ENCODE data around the gene TSHZ1. TPM values are rescaled to one million over a fixed set of nuclear protein-coding genes. Genes with fewer than 3 reads are reported as not detected.

Gene TSHZ1
- total RNA-seq, 2 experiments from 2014 or later = 13.8 to 14.3 TPM

DNA sequence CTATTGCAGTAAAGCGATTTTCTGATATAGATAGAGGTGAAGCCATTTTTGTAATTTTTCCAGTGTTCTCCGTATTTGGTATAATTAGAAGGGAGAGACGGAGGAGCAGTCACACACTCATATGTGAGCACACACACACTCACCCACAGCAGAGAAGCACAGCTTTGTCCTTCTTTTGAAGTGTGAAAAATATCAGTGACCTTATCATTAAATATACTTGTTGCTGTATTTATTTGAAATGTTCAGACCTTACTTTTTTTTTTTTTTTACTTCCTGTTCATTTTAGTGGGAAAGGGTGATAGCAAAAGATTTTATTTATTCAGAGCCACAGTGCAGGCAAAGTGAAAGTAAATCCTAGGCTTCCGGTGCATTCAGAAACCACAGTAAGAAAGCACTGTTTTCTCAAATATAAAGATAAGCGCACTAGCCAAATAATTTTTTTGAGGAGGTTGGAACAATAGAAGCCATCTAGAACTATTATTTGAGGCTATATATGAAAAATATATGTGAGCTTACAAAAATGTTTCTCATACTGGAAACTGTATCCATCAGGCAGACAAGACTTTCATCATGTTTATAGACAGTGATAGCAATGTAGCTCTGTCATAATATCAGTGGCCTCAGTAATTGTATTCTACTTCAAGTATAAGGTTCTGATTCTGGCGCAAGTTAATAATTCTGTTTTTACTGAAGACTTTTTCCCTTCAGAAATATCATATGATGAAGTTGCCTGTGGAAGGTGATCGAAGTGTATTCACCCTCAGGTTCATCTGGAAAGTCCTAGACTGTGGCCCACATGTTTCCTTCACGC lies 37.2 kb downstream of the TSHZ1 start:
- peaks cover 60% of the 10 kb centered on the region for H3K4me1 Mint-ChIP-seq (ENCODE audit: low read depth)
- peak overlapping the region; percentile 93 for H3K27ac Mint-ChIP-seq
- H3K36me3 Mint-ChIP-seq (ENCODE audit: low read depth) = peaks cover 2% of the 10 kb centered on the region
- intact Hi-C loops (cut with micrococcal nuclease) = loop anchor here (1.0 to 10.0 kb wide), 6 partner anchors 13 to 1245 kb away; partner anchors contain the start of gene CNDP2
- DNase-seq = peak; percentile 36
- H3K9me3 Mint-ChIP-seq = no peaks in the 10 kb centered on the region
- H3K27me3 Mint-ChIP-seq (ENCODE audit: low read depth) = no peaks in the 10 kb centered on the region
- H3K4me3 Mint-ChIP-seq = peak overlapping the region; percentile 77
- CTCF ChIA-PET = interaction anchor here (0.7 kb wide), 1 partner anchor 301 kb away, joined by 4 read pairs; no protein-coding TSS in a partner anchor

DNA sequence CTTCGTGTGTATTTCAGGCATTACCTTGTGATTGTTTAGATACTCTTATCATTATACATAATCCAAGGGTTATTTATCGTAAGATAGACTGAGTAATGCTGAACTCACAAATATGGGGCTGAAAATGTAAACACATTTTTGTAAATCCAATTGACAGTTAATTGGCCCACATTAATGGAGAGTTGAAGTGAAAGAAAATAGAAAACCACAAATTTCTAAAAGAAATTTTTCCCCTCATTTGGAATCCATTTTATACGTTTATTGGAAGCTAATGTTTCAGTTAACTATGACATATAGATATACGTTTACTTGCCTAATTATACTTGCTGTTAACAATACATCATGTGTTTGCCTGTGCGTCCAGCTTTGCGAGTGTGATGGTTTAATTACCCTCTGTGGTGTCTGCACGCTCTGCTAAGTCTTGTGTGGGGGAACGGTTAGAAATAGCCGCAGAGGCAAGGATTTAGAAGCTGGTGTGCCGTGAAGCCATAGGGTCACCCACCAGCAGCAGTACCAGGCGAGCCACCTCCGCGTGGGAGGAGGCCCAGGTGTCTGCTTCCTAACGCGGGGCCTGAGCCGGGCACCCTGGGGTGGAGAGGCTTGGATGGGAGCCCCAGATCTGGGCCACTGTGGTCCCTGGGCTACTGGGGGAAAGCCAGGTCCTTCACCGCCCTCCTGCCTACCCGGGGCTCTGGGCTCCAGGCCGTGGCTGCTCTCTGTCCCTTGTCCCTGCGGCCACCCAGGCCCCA lies 38.0 kb downstream of the TSHZ1 start:
- Mint-ChIP-seq H3K9me3 (no peaks in the 10 kb centered on the region), H3K27ac (peak overlapping the region; percentile 93), H3K4me3 (peak overlapping the region; percentile 77), H3K36me3 (ENCODE audit: low read depth) (peaks cover 2% of the 10 kb centered on the region), H3K4me1 (ENCODE audit: low read depth) (peaks cover 64% of the 10 kb centered on the region), H3K27me3 (ENCODE audit: low read depth) (no peaks in the 10 kb centered on the region)
- no peak for DNase-seq
- intact Hi-C loops (cut with micrococcal nuclease) = loop anchor here (5.0 to 10.0 kb wide), 2 partner anchors 229 to 754 kb away; partner anchors contain the start of gene CNDP2
- CTCF ChIA-PET = no interaction called here

DNA sequence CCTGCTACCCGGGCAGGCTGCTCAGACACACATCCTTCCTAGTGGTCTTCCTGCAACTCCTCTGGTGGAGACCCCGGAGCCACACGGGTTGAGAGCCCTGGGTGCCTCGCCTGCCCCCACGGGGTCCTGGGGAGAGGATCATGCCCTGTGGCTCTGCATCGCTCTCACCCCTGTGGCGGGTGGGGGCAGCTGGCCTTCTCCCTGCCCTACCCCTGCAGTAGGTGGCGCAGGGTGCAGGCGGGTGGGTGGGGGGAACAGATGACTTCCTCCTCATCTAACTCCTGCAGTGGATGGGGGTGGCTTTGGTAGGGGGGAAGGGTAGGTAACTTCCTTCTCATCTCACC lies 38.5 kb downstream of the TSHZ1 start:
- H3K4me3 Mint-ChIP-seq = no peak overlapping the region
- CTCF ChIA-PET = no interaction called here
- no peak for DNase-seq
- no peaks in the 10 kb centered on the region for H3K9me3 Mint-ChIP-seq
- peaks cover 68% of the 10 kb centered on the region for H3K4me1 Mint-ChIP-seq (ENCODE audit: low read depth)
- peak overlapping the region; percentile 93 for H3K27ac Mint-ChIP-seq
- no peaks in the 10 kb centered on the region for H3K27me3 Mint-ChIP-seq (ENCODE audit: low read depth)
- H3K36me3 Mint-ChIP-seq (ENCODE audit: low read depth) = peaks cover 2% of the 10 kb centered on the region
- intact Hi-C loops (cut with micrococcal nuclease) = loop anchor here (5.0 to 10.0 kb wide), 2 partner anchors 228 to 754 kb away; partner anchors contain the start of gene CNDP2

DNA sequence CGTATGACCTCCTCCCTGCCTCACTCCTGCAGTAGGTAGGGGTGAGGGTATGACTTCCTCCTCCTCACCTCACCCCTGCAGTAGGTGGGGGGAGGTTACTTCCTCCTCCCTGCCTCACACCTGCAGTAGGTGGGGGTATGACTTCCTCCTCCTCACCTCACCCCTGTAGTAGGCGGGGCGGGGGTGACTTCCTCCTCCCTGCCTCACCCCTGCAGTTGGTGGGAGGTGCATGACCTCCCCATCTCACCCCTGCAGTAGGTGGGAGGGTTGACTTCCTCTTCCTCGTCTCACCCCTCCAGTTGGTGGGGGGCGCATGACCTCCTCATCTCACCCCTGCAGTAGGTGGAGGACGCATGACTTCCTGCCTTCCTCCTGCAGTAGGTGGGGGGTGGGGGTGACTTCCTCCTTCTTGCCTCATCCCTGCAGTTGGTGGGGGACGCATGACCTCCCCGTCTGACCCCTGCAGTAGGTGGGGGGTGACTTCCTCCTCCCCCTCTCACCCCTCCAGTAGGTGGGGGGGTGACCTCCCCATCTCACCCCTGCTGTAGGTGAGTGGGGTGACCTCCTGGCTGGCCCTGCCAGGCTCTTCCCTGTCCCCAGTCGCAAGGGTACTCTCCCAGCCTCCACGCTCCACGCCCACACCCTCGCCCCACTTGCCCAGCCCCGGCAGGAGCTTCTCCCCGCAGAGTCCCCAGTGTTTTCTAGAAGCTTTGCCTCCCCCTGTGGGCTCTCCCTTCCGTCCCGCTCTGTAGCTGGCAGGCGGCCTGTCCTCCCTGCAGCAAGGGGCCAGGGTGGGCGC lies 39.3 kb downstream of the TSHZ1 start:
- intact Hi-C loops (cut with micrococcal nuclease) = loop anchor here (5.0 to 10.0 kb wide), 2 partner anchors 227 to 755 kb away; partner anchors contain the start of gene CNDP2
- peak; percentile 46 for DNase-seq
- H3K4me3 Mint-ChIP-seq = no peak overlapping the region

GRCh38 chr18:75250471-75250821 lies 39.8 kb downstream of the TSHZ1 start:
- peaks cover 2% of the 10 kb centered on the region for H3K36me3 Mint-ChIP-seq (ENCODE audit: low read depth)
- intact Hi-C loops (cut with micrococcal nuclease) = no loop called here
- peaks cover 65% of the 10 kb centered on the region for H3K4me1 Mint-ChIP-seq (ENCODE audit: low read depth)
- H3K27ac Mint-ChIP-seq = no peak overlapping the region
- no peaks in the 10 kb centered on the region for H3K27me3 Mint-ChIP-seq (ENCODE audit: low read depth)
- no peak overlapping the region for H3K4me3 Mint-ChIP-seq
- CTCF ChIA-PET = no interaction called here
- DNase-seq = no peak
- no peaks in the 10 kb centered on the region for H3K9me3 Mint-ChIP-seq

More for the DNA sequence above, 39.3 kb downstream of the TSHZ1 start:
- Mint-ChIP-seq H3K9me3 (no peaks in the 10 kb centered on the region), H3K36me3 (ENCODE audit: low read depth) (peaks cover 2% of the 10 kb centered on the region), H3K4me1 (ENCODE audit: low read depth) (peaks cover 64% of the 10 kb centered on the region), H3K27ac (peak overlapping the region; percentile 63), H3K27me3 (ENCODE audit: low read depth) (no peaks in the 10 kb centered on the region)
- CTCF ChIA-PET = no interaction called here

DNA sequence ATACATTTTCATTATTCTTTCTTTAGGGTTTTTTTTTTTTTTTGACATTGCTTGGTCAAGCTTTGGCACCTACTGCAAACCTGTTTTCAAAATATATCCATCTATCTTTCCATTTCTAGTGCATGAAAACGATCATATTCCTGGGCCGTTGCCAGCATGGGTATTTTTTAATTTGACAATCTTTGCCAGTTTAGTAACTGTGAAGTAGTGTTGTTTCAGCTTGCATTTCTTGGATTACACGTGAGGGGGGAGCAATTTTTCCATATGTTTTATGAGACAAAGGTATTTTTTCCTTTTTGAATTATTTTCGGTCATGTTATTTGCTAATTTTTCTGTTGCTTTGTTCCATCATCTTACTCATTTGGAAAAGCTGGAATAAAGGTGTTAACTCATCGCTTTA lies 40.9 kb downstream of the TSHZ1 start:
- no peak overlapping the region for H3K4me3 Mint-ChIP-seq
- CTCF ChIA-PET = no interaction called here
- peaks cover 2% of the 10 kb centered on the region for H3K36me3 Mint-ChIP-seq (ENCODE audit: low read depth)
- no peaks in the 10 kb centered on the region for H3K27me3 Mint-ChIP-seq (ENCODE audit: low read depth)
- DNase-seq = no peak
- H3K27ac Mint-ChIP-seq = no peak overlapping the region
- intact Hi-C loops (cut with micrococcal nuclease) = no loop called here
- H3K9me3 Mint-ChIP-seq = no peaks in the 10 kb centered on the region
- peaks cover 60% of the 10 kb centered on the region for H3K4me1 Mint-ChIP-seq (ENCODE audit: low read depth)

DNA sequence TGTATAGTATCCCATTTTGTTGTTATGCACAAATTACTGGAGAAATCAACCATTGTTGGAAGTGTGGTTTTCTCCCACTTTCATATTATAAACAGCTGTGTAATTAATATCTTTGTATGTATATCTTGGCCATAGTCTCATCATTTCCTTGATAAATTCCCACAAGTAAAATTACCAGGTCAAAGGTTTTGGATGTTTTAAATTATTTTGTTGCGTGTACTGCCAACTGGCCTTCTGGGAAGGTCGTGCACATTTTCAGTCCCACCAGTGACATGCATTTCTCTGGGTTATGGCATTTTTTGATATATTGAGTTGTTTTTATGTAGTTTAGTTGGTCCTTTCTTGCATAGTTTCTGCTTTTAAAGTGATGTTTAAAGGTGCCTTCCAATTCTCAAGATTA lies 41.5 kb downstream of the TSHZ1 start:
- Mint-ChIP-seq H3K4me3 (no peak overlapping the region), H3K27ac (no peak overlapping the region), H3K36me3 (ENCODE audit: low read depth) (peaks cover 2% of the 10 kb centered on the region), H3K9me3 (no peaks in the 10 kb centered on the region), H3K27me3 (ENCODE audit: low read depth) (no peaks in the 10 kb centered on the region), H3K4me1 (ENCODE audit: low read depth) (peaks cover 58% of the 10 kb centered on the region)
- CTCF ChIA-PET = no interaction called here
- intact Hi-C loops (cut with micrococcal nuclease) = no loop called here
- no peak for DNase-seq

- Mint-ChIP-seq H3K4me1 (ENCODE audit: low read depth) (peaks cover 58% of the 10 kb centered on the region), H3K36me3 (ENCODE audit: low read depth) (peaks cover 2% of the 10 kb centered on the region), H3K27me3 (ENCODE audit: low read depth) (no peaks in the 10 kb centered on the region), H3K4me3 (no peak overlapping the region), H3K27ac (no peak overlapping the region), H3K9me3 (no peaks in the 10 kb centered on the region)
- DNase-seq = no peak
- CTCF ChIA-PET = no interaction called here
- intact Hi-C loops (cut with micrococcal nuclease) = no loop called here
Observed at GRCh38 chr18:75253043-75253442, 42.4 kb downstream of the TSHZ1 start.

DNA sequence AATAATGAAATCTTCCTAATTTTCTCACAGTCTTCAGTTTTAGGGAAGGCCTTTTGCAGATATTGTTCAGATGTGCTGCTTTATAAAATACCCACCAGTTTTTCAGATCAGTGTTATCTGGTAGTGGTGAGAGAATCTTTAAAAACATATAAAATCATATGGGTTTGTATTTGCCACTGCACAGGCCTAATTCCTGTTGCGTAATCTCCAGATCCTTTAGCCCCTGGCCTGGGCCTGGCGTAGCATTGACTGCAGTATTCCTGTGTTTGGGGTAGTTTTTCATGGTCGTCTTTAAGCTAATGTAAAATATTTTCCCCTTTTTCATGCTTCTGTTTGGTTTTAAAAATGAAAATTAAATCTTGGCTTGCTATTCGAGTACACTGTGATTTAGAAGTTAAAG lies 43.2 kb downstream of the TSHZ1 start:
- intact Hi-C loops (cut with micrococcal nuclease) = no loop called here
- H3K4me3 Mint-ChIP-seq = no peak overlapping the region
- CTCF ChIA-PET = interaction anchor here (0.7 kb wide), 1 partner anchor 10 kb away, joined by 3 read pairs; no protein-coding TSS in a partner anchor
- H3K27ac Mint-ChIP-seq = no peak overlapping the region
- H3K27me3 Mint-ChIP-seq (ENCODE audit: low read depth) = no peaks in the 10 kb centered on the region
- H3K36me3 Mint-ChIP-seq (ENCODE audit: low read depth) = peaks cover 2% of the 10 kb centered on the region
- peaks cover 51% of the 10 kb centered on the region for H3K4me1 Mint-ChIP-seq (ENCODE audit: low read depth)
- no peak for DNase-seq
- no peaks in the 10 kb centered on the region for H3K9me3 Mint-ChIP-seq

DNA sequence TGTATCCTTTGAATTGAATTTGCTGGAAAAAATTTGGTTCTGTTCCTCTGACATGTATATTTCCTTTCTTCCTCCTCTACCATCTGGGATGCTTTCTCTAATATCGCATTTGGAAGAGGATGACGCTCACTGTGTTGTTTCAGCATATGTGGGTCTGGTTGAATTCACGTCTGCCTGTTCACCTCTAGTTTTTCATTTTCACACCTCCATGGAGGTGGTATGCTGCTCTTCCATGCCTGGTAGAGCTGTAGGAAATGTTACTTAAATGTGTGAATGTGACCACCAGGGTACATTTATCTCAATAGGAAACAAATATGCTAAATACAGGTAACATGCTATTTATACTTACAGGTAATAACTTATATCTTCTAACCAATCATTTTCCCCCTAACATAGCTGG lies 44.5 kb downstream of the TSHZ1 start:
- CTCF ChIA-PET = no interaction called here
- DNase-seq = no peak
- H3K4me3 Mint-ChIP-seq = no peak overlapping the region
- H3K4me1 Mint-ChIP-seq (ENCODE audit: low read depth) = peaks cover 46% of the 10 kb centered on the region
- no peaks in the 10 kb centered on the region for H3K36me3 Mint-ChIP-seq (ENCODE audit: low read depth)
- no peaks in the 10 kb centered on the region for H3K9me3 Mint-ChIP-seq
- no peaks in the 10 kb centered on the region for H3K27me3 Mint-ChIP-seq (ENCODE audit: low read depth)
- intact Hi-C loops (cut with micrococcal nuclease) = no loop called here
- no peak overlapping the region for H3K27ac Mint-ChIP-seq

DNA sequence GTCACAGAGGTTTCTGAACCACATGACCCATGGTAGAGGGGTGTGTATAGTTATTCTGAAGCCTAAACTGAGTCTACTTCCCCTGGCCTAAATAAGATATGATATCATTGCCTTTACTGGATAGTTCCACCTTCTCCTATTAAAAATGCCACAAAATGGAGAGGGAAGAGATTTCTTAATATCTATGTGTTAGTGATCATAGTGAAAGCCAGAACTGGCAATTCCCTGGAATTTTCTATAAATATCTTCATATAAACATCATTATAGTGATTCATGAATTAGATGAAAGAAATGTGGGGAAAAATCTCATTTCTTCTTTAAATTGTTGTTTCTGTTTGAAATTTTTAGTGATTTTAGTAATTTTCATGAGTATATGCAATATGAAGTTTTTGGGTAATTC lies 45.8 kb downstream of the TSHZ1 start:
- CTCF ChIA-PET = no interaction called here
- H3K4me1 Mint-ChIP-seq (ENCODE audit: low read depth) = peaks cover 50% of the 10 kb centered on the region
- DNase-seq = no peak
- no peaks in the 10 kb centered on the region for H3K27me3 Mint-ChIP-seq (ENCODE audit: low read depth)
- H3K27ac Mint-ChIP-seq = no peak overlapping the region
- H3K36me3 Mint-ChIP-seq (ENCODE audit: low read depth) = no peaks in the 10 kb centered on the region
- no peaks in the 10 kb centered on the region for H3K9me3 Mint-ChIP-seq
- H3K4me3 Mint-ChIP-seq = no peak overlapping the region
- intact Hi-C loops (cut with micrococcal nuclease) = no loop called here

DNA sequence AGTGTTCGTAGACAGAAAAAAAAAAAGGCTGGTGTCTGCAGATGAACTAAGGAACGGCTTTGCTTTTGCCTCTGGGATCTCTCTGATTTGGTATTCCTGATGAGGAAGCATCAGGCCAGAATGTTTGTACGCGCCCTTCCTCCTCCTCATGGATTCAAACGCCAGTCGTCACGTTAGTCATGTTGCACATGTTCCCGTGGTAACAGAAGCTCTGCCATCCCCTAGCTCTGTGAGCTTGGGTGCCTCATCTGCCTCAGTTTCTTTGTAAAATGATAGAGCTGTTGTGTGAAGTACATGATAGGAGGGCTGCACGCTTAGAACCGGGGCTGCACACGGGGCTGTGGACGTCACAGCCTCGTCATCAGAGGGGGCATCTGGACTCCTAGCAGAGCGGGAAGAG lies 47.0 kb downstream of the TSHZ1 start:
- intact Hi-C loops (cut with micrococcal nuclease) = no loop called here
- Mint-ChIP-seq H3K36me3 (ENCODE audit: low read depth) (no peaks in the 10 kb centered on the region), H3K4me1 (ENCODE audit: low read depth) (peaks cover 52% of the 10 kb centered on the region), H3K27me3 (ENCODE audit: low read depth) (no peaks in the 10 kb centered on the region), H3K9me3 (no peaks in the 10 kb centered on the region), H3K27ac (no peak overlapping the region), H3K4me3 (no peak overlapping the region)
- CTCF ChIA-PET = no interaction called here
- no peak for DNase-seq
